ENCODE data around the gene NBR1. TPM values are rescaled to one million over a fixed set of nuclear protein-coding genes. Genes with fewer than 3 reads are reported as not detected.

The NBR1 gene
- 81.0 TPM for total RNA-seq

GRCh38 chr17:43170766-43171585, at the start of gene NBR1:
TSS of gene NBR1 (plus strand) at chr17:43171214. CDS start at chr17:43175800, 4,586 bp downstream.

GRCh38 chr17:43125133-43125966, 45.7 kb upstream of the NBR1 start, which contains the start of gene BRCA1:
TSS of gene BRCA1 (minus strand) at chr17:43125364. CDS start at chr17:43124096, 1,268 bp downstream.

GRCh38 chr17:43211480-43212402, 40.7 kb downstream of the NBR1 start, which contains the start of gene TMEM106A:
TSS of gene TMEM106A (plus strand) at chr17:43211875. CDS start at chr17:43213042, 1,167 bp downstream.

GRCh38 chr17:43228020-43228782, 57.2 kb downstream of the NBR1 start, which contains the start of gene CCDC200:
TSS of gene CCDC200 (minus strand) at chr17:43228623. CDS start at chr17:43228554, 69 bp downstream.

GRCh38 chr17:43233877-43234276, 62.9 kb downstream of the NBR1 start, which contains the start of gene RNU2-1:
TSS of gene RNU2-1 (minus strand) at chr17:43233977.

Small RNA genes within 50 kb of the gene (small RNA-seq; reads per million reads assigned to genes)
- gene AC060780.2 (not detected), gene AC060780.3 (not detected), gene AC135721.1 (not detected), gene RF00004 (not detected), gene RNU2-1 (not detected)

Other genes starting within 250 kb of the NBR1 start
- gene AARSD1, start 206.8 kb upstream of the NBR1 start, total RNA-seq, result 29.1 TPM
- 3.7 TPM for gene PTGES3L, start 191.1 kb upstream of the NBR1 start, total RNA-seq
- 21.2 TPM for gene RUNDC1, start 190.6 kb upstream of the NBR1 start, total RNA-seq
- 935 TPM for gene RPL27, start 172.8 kb upstream of the NBR1 start, total RNA-seq
- 4.8 TPM for gene IFI35, start 164.4 kb upstream of the NBR1 start, total RNA-seq
- 172 TPM for gene VAT1, start 148.8 kb upstream of the NBR1 start, total RNA-seq
- gene RND2, start 146.0 kb upstream of the NBR1 start, total RNA-seq, result 28.4 TPM
- gene BRCA1, start 45.9 kb upstream of the NBR1 start, total RNA-seq, result 15.2 TPM
- gene TMEM106A, start 40.7 kb downstream of the NBR1 start, total RNA-seq, result 0.92 TPM
- not detected for gene CCDC200, start 57.4 kb downstream of the NBR1 start, total RNA-seq
- not detected for gene RNU2-1, start 62.8 kb downstream of the NBR1 start, total RNA-seq
- 21.0 TPM for gene ARL4D, start 227.8 kb downstream of the NBR1 start, total RNA-seq

All from diencephalon (tissue), 1 donor.